Lower leg skin (tissue), 3 donors: Measurements from ENCODE around the gene ZSWIM3.

Experiments
- POLR2A ChIP-seq, 2 donors: fragments of 450-650 bp; IDR thresholded peaks; one replicate each; pipeline ENCODE4 v1.6.1; 2016 to 2017; ENCODE audit warnings: antibody characterized with exemption in 2 of 2, mild to moderate bottlenecking in 1 of 2, moderate library complexity in 1 of 2
- TF ChIP-seq, protein P1 (sequence below), 3 donors: fragments of 450-650 bp; IDR thresholded peaks; one replicate each; pipeline ENCODE4 v1.5.1; 2016; ENCODE audit warnings: antibody characterized with exemption in 3 of 3, mild to moderate bottlenecking in 3 of 3, moderate library complexity in 2 of 3

DNA sequence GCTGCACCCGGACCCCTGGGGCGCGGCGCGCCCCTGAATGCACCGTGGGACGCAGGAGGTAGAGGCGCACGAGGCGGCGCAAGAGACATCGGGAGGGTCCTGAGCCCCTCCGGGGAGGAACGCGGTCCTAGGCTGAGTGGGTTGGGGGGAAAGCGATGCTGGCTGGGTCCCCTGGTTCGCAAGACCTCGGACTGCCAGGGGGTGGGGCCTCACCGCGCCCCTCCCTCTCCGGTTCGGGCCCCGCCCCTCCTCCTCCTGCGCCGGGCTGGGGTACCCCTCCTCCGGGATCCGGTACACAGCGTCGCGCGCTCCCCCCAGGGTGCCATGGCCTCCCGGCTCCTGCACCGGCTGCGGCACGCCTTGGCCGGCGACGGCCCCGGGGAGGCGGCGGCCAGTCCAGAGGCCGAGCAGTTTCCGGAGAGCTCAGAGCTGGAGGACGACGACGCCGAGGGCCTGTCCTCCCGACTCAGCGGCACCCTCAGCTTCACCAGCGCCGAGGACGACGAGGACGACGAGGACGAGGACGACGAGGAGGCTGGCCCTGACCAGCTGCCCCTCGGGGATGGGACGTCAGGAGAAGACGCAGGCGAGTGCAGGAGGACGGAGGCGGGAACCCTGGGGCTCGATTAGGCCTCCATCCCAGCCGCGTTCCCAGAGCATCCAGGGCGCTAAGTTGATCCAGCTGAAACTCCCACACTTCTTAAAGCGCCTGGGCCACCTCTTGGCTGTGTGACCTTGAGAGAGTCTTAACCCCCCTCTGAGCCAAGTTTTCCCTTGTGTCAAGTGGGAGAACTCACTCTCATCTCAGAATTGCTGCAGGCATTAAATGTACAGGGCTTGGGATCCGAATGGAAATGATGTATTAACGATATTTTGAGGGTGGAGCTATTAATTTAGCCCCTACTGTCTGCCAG is 23.3 kb upstream of the ZSWIM3 start:
- TF ChIP-seq, protein P1, sequence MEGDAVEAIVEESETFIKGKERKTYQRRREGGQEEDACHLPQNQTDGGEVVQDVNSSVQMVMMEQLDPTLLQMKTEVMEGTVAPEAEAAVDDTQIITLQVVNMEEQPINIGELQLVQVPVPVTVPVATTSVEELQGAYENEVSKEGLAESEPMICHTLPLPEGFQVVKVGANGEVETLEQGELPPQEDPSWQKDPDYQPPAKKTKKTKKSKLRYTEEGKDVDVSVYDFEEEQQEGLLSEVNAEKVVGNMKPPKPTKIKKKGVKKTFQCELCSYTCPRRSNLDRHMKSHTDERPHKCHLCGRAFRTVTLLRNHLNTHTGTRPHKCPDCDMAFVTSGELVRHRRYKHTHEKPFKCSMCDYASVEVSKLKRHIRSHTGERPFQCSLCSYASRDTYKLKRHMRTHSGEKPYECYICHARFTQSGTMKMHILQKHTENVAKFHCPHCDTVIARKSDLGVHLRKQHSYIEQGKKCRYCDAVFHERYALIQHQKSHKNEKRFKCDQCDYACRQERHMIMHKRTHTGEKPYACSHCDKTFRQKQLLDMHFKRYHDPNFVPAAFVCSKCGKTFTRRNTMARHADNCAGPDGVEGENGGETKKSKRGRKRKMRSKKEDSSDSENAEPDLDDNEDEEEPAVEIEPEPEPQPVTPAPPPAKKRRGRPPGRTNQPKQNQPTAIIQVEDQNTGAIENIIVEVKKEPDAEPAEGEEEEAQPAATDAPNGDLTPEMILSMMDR (IDR thresholded peaks at IDR 0.05) = no peak
- no peak for TF ChIP-seq POLR2A (IDR thresholded peaks at IDR 0.05)
